CD4-positive, alpha-beta T cell treated with Interleukin-15 for 1 hour (primary cell): ENCODE data around the gene PLAAT3.
A peak's percentile ranks its signal among the peaks of the same experiment; 100 is the strongest.
"Not testable (repeated sequence)": the region's sequence is repeated elsewhere in the genome, so short reads cannot be mapped to it uniquely, and the experiment has no call there.

Experiments used
- DNase-seq: peaks from one replicate; pipeline ENCODE4 v3.0.0-alpha.2; 2020

PLAAT3 gene

GRCh38 chr11:63564784-63565350, 49.4 kb downstream of the PLAAT3 start:
- no peak for DNase-seq

GRCh38 chr11:63564056-63564774, 50.0 kb downstream of the PLAAT3 start:
- no peak for DNase-seq

GRCh38 chr11:63563201-63564055, 50.8 kb downstream of the PLAAT3 start, which contains the start of gene PLAAT2:
Gene PLAAT2 (minus strand): TSS chr11:63563379. CDS start chr11:63563324, 55 bp downstream.
- no peak for DNase-seq

- peak; percentile 36 for DNase-seq
Observed at GRCh38 chr11:63560506-63561180, 53.6 kb downstream of the PLAAT3 start.

- DNase-seq, result no peak
Observed at GRCh38 chr11:63558459-63559157, 55.6 kb downstream of the PLAAT3 start.

GRCh38 chr11:63557570-63557969, 56.7 kb downstream of the PLAAT3 start:
- DNase-seq, result no peak

GRCh38 chr11:63556404-63557013, 57.7 kb downstream of the PLAAT3 start:
- no peak for DNase-seq

- DNase-seq, result no peak
Observed at GRCh38 chr11:63554877-63555223, 59.4 kb downstream of the PLAAT3 start.

- DNase-seq, result peak; percentile 67
Observed at GRCh38 chr11:63553759-63554158, 60.5 kb downstream of the PLAAT3 start.

- no peak for DNase-seq
Observed at GRCh38 chr11:63552921-63553320, 61.3 kb downstream of the PLAAT3 start.

GRCh38 chr11:63551889-63552266, 62.4 kb downstream of the PLAAT3 start:
- DNase-seq, result no peak

- peak; percentile 54 for DNase-seq
Observed at GRCh38 chr11:63551091-63551888, 62.9 kb downstream of the PLAAT3 start.

- not testable (repeated sequence) for DNase-seq
Observed at GRCh38 chr11:63550156-63550700, 64.0 kb downstream of the PLAAT3 start.

- DNase-seq, result no peak
Observed at GRCh38 chr11:63549411-63549810, 64.8 kb downstream of the PLAAT3 start.

GRCh38 chr11:63548178-63548577, 66.1 kb downstream of the PLAAT3 start:
- no peak for DNase-seq

- DNase-seq, result no peak
Observed at GRCh38 chr11:63547061-63547460, 67.2 kb downstream of the PLAAT3 start.

GRCh38 chr11:63543711-63544110, 70.5 kb downstream of the PLAAT3 start:
- no peak for DNase-seq

- DNase-seq, result not testable (repeated sequence)
Observed at GRCh38 chr11:63542506-63542905, 71.7 kb downstream of the PLAAT3 start.

GRCh38 chr11:63537293-63538101, 76.7 kb downstream of the PLAAT3 start:
- DNase-seq, result no peak

- no peak for DNase-seq
Observed at GRCh38 chr11:63536669-63537292, 77.5 kb downstream of the PLAAT3 start, which contains the start of gene PLAAT4. Gene PLAAT4 (plus strand): TSS chr11:63536808. CDS start chr11:63536869, 61 bp downstream.
